Prostate gland (tissue), 2 donors: ENCODE results near the gene LY6G5C. TPM values are rescaled to one million over a fixed set of nuclear protein-coding genes. Genes with fewer than 3 reads are reported as not detected.

Source experiments
- DNase-seq: peaks from one replicate; pipeline ENCODE4 v3.0.0-alpha.2; 2019; ENCODE audit warnings: low spot score
- H3K27ac ChIP-seq, 2 donors: fragments of 200-600 bp; sonication (generic); 2 replicates each; pipeline ENCODE4 v1.5.1; 2017 to 2019
- H3K27me3 ChIP-seq: fragments of 200-600 bp; sonication (generic); replicated peaks from 2 replicates; pipeline ENCODE4 v1.5.1; 2019; ENCODE audit not compliant: insufficient read depth
- H3K36me3 ChIP-seq, 2 donors: fragments of 200-600 bp; sonication (generic); 1 replicate in 1 of 2; 2 replicates in 1 of 2; pipeline versions ENCODE4 v1.5.1 to v1.8.1; 2017 to 2019
- H3K4me1 ChIP-seq: fragments of 200-600 bp; sonication (generic); replicated peaks from 2 replicates; pipeline ENCODE4 v1.5.1; 2019
- H3K4me3 ChIP-seq, 2 donors: fragments of 200-600 bp; sonication (generic); 2 replicates each; pipeline ENCODE4 v1.5.1; 2017 to 2019
- H3K9me3 ChIP-seq: fragments of 200-600 bp; sonication (generic); 2 replicates; pipeline ENCODE4 v1.5.1; 2017
- CTCF ChIP-seq, 4 experiments: fragments of 200-600 bp in 2 of 4; fragments of 450-650 bp in 2 of 4; sonication (generic) in 2 of 4; IDR thresholded peaks; 1 replicate in 3 of 4; 2 replicates in 1 of 4; pipeline ENCODE4 v1.5.1; 2016 to 2019; ENCODE audit warnings: antibody characterized with exemption in 4 of 4, mild to moderate bottlenecking in 2 of 4, moderate library complexity in 2 of 4
- POLR2A ChIP-seq: fragments of 450-650 bp; IDR thresholded peaks from one replicate; pipeline ENCODE4 v1.6.1; 2016; ENCODE audit warnings: antibody characterized with exemption, mild to moderate bottlenecking
- POLR2AphosphoS5 ChIP-seq: sonication (generic); formaldehyde crosslinking; IDR thresholded peaks from one replicate; pipeline ENCODE4 v1.6.1; 2017; ENCODE audit warnings: antibody characterized with exemption
- WGBS: methylation state at CpG from one replicate; pipeline ENCODE4 v1.1.5; 2018; 5-methylcytosine and 5-hydroxymethylcytosine counted together
- intact Hi-C: fragments of 100-400 bp; cut with DNase I; formaldehyde crosslinking; loops from one replicate; pipeline ENCODE4 v1.14.2; 2022
- total RNA-seq, 2 donors: library from RNA; depleted of rRNA; stranded (reverse); fragments of >200 nt; gene quantifications; one replicate each; pipeline ENCODE4 v1.1.0, GENCODE V29; 2016

LY6G5C gene
- total RNA-seq, 2 donors from 2014 or later = 1.6 to 2.6 TPM

- H3K27me3 ChIP-seq = no peaks in the 10 kb centered on the region
- no peak for DNase-seq
- no peaks in the 10 kb centered on the region for H3K36me3 ChIP-seq
- peaks cover 15% of the 10 kb centered on the region for H3K4me1 ChIP-seq
- TF ChIP-seq POLR2A (no peak), CTCF (IDR thresholded peaks at IDR 0.05) (no peak), POLR2AphosphoS5 (no peak)
- 81% methylated on average over 6 of the region's 6 CpGs for WGBS
- intact Hi-C loops = no loop called here
- H3K9me3 ChIP-seq = no peaks in the 10 kb centered on the region
- H3K27ac ChIP-seq = peak overlapping the region; percentile 64 to 65
- H3K4me3 ChIP-seq = no peak overlapping the region
These were observed 38.1 kb upstream of the LY6G5C start for GRCh38 chr6:31719001-31719400.

DNA sequence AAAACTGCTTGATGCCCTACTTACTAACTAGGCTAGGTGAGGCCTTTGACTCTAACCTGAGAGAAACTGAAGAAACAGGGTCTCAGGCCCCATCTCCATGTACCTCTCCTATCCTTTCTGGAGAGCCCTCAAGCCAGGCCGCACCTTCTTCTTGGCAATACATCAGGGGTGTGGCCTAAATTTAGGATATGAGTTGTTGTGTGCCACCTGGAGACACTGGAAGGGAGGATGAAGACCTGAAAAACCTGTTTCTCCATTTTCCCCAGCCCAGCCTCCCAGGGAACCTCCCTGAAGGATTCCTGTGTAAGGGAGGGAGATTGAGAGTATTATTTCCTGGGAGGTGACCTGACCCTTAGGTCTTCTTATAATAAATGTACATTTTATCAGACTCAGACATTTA lies 37.4 kb upstream of the LY6G5C start:
- H3K4me3 ChIP-seq = no peak overlapping the region
- H3K4me1 ChIP-seq = peaks cover 19% of the 10 kb centered on the region
- H3K27ac ChIP-seq = peak overlapping the region; percentile 64 to 65
- DNase-seq = peak; percentile 88
- no peaks in the 10 kb centered on the region for H3K36me3 ChIP-seq
- TF ChIP-seq POLR2AphosphoS5 (peak; percentile 94), CTCF (IDR thresholded peaks at IDR 0.05) (no peak), POLR2A (no peak)
- no peaks in the 10 kb centered on the region for H3K9me3 ChIP-seq
- 47% methylated on average over 1 of the region's 1 CpG for whole genome bisulfite sequencing
- intact Hi-C loops = no loop called here
- no peaks in the 10 kb centered on the region for H3K27me3 ChIP-seq

DNA sequence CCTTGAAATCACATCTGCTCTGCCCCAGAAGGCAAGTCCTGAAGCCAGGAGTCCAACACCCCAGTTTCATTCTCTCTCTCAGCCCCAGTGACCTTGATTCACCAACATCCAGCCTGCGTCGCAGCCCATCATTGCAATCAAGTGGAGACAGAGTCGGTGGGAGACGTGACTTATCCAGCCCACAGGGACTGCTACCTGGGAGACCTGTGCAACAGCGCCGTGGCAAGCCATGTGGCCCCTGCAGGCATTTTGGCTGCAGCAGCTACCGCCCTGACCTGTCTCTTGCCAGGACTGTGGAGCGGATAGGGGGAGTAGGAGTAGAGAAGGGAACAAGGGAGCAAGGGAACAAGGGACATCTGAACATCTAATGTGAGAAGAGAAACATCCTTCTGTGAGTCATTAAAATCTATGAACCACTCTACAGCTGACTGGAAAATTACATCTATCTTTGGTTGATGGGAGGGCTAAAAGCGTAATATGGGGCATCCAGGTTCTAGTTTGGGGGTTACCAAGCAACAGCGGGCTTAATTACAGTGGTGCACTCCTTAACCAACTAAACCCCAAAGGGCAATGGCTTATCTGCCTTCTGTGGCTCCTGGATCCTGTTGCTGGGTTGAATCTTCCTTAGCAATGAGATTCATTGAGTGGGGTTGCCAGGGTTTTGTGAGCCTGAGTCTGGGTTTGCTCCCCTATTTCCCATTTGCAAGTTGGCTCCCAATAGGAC lies 36.8 kb upstream of the LY6G5C start:
- Histone ChIP-seq H3K9me3 (no peaks in the 10 kb centered on the region), H3K27me3 (no peaks in the 10 kb centered on the region), H3K36me3 (no peaks in the 10 kb centered on the region), H3K27ac (peak overlapping the region; percentile 34 to 65), H3K4me3 (no peak overlapping the region), H3K4me1 (peaks cover 19% of the 10 kb centered on the region)
- WGBS = 62% methylated on average over 10 of the region's 10 CpGs
- DNase-seq = no peak
- intact Hi-C loops = no loop called here
- TF ChIP-seq POLR2A = no peak
- TF ChIP-seq CTCF (IDR thresholded peaks at IDR 0.05) = peak in 1 of 4 experiments; percentile 43
- peak; percentile 23 for TF ChIP-seq POLR2AphosphoS5

DNA sequence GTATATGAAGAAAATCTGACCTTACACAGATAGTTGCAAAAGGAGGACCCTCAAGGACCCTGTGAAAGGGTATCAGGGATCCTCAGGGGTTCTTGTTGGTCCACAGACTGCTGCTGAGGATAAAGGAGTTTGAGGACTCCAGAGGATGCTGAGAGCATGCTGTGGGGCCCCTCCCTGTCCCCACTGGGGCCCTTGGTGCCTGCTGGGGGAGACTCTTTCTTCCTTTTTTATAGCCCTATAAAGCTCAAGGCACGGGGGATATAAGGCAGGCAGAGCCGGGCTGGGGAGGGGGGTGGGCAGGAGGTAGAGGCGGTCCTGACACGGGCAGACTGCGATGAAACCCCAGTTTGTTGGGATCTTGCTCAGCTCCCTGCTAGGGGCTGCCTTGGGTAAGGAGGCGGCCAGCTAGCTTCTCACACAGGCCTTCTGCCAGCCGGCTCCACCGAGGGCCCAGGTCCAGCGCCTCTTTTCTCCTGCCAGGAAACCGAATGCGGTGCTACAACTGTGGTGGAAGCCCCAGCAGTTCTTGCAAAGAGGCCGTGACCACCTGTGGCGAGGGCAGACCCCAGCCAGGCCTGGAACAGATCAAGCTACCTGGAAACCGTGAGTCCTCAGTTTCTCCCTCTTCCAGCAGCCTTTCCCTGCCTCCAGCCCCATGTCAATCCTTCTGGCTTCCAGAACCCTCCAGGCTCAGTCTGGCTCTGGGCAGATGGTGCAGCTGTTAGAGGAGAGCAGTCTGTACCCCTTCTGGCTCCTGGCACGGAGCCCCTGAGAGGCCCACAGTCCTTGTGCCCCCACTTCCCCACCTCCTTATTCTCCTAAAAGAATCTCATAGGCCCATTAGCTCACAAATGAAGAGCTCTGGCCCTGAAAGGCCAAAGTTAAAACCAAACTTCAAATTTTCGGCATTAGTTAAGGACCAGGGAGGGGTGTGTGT lies 34.4 kb upstream of the LY6G5C start, which contains the start of gene LY6G6D:
LY6G6D (plus strand) TSS at position 327 of the 937 bp plus-strand sequence; CDS start at position 335, 8 bp downstream.
- no peak within 1 kb of the TSS for H3K4me3 ChIP-seq
- no peaks in the 10 kb centered on the region for H3K27me3 ChIP-seq
- H3K27ac ChIP-seq = peak within 1 kb of the TSS; percentile 57 to 62
- WGBS = 39% methylated on average over 16 of the region's 16 CpGs
- H3K36me3 ChIP-seq = no peaks in the 10 kb centered on the region
- intact Hi-C loops = no loop called here
- DNase-seq = no peak
- H3K4me1 ChIP-seq = peaks cover 19% of the 10 kb centered on the region
- TF ChIP-seq POLR2AphosphoS5 (no peak), POLR2A (no peak), CTCF (IDR thresholded peaks at IDR 0.05) (no peak)
- H3K9me3 ChIP-seq = no peaks in the 10 kb centered on the region
